GM08714 (cell line): ENCODE measurements around the gene LETM1.

ENCODE experiments used
- H3K4me3 ChIP-seq: fragments of 200-500 bp; sonication (Bioruptor generic); 2 replicates; pipeline ENCODE4 v1.5.1; 2014; ENCODE audit warnings: mild to moderate bottlenecking, low read length, inconsistent platforms
- ZNF274 ChIP-seq: IDR thresholded peaks from 2 replicates; pipeline ENCODE4 v1.6.1; 2012; ENCODE audit warnings: mild to moderate bottlenecking, low read depth, low read length

LETM1 gene

GRCh38 chr4:1804638-1805492 is 51.1 kb downstream of the LETM1 start:
- TF ChIP-seq ZNF274: no peak
- no peak overlapping the region for H3K4me3 ChIP-seq

- no peak overlapping the region for H3K4me3 ChIP-seq
- TF ChIP-seq ZNF274: no peak
Observed at GRCh38 chr4:1803523-1804423, 52.2 kb downstream of the LETM1 start.

- H3K4me3 ChIP-seq: no peak overlapping the region
- TF ChIP-seq ZNF274: no peak
Observed at GRCh38 chr4:1802720-1803522, 53.0 kb downstream of the LETM1 start.

- TF ChIP-seq ZNF274: no peak
- no peak overlapping the region for H3K4me3 ChIP-seq
Observed at GRCh38 chr4:1802151-1802715, 53.7 kb downstream of the LETM1 start.

- TF ChIP-seq ZNF274: no peak
- no peak overlapping the region for H3K4me3 ChIP-seq
Observed at GRCh38 chr4:1801286-1801958, 54.5 kb downstream of the LETM1 start.

- no peak overlapping the region for H3K4me3 ChIP-seq
- TF ChIP-seq ZNF274: no peak
Observed at GRCh38 chr4:1800805-1801204, 55.2 kb downstream of the LETM1 start.

GRCh38 chr4:1799387-1800375 is 56.3 kb downstream of the LETM1 start:
- TF ChIP-seq ZNF274: no peak
- no peak overlapping the region for H3K4me3 ChIP-seq

- H3K4me3 ChIP-seq: no peak overlapping the region
- no peak for TF ChIP-seq ZNF274
Observed at GRCh38 chr4:1798580-1799386, 57.2 kb downstream of the LETM1 start.

- no peak overlapping the region for H3K4me3 ChIP-seq
- TF ChIP-seq ZNF274: no peak
Observed at GRCh38 chr4:1797861-1798579, 57.9 kb downstream of the LETM1 start.

- no peak overlapping the region for H3K4me3 ChIP-seq
- no peak for TF ChIP-seq ZNF274
Observed at GRCh38 chr4:1797298-1797860, 58.6 kb downstream of the LETM1 start.
